PC-3 (cell line): ENCODE results near the gene SFI1. TPM values are rescaled to one million over a fixed set of nuclear protein-coding genes. Genes with fewer than 3 reads are reported as not detected.

ENCODE experiments used
- ATAC-seq: fragments of 200-7000 bp; cut with Tn5 transposase; 2 replicates; pipeline ENCODE4 v1.9.1; 2020; ENCODE audit warnings: mild to moderate bottlenecking, moderate library complexity
- BruUV-seq: library from RNA; stranded (reverse); fragments of 400-500 nt; replicated peaks from 2 replicates; lab custom pipeline; 2021; lab: Mats Ljungman, UMichigan
- CTCF ChIA-PET: fragments of 300-600 bp; sonication (Branson Sonifier 250); formaldehyde crosslinking; loops from one replicate; lab custom pipeline; 2022; ENCODE audit warnings: antibody characterized with exemption; lab: Charles Lee
- POLR2A ChIA-PET: fragments of 300-600 bp; sonication (Branson Sonifier 250); formaldehyde crosslinking; loops from one replicate; lab custom pipeline; 2022; ENCODE audit warnings: antibody characterized with exemption; ENCODE audit not compliant: unreplicated experiment; lab: Charles Lee
- DNase-seq: peaks from one replicate; pipeline ENCODE4 v3.0.0-alpha.2; 2015
- H2AFZ ChIP-seq: fragments of 300-600 bp; sonication (generic); 2 replicates; pipeline ENCODE4 v1.6.0; 2016; ENCODE audit warnings: antibody characterized with exemption, low read length
- H3F3A ChIP-seq: fragments of 300-600 bp; sonication (generic); one replicate; pipeline ENCODE4 v1.6.0; 2017; ENCODE audit warnings: antibody characterized with exemption, low read length, control low read depth, mild to moderate bottlenecking; ENCODE audit not compliant: unreplicated experiment
- H3K27ac ChIP-seq: fragments of 300-600 bp; sonication (generic); 2 replicates; pipeline ENCODE4 v1.5.1; 2016; ENCODE audit warnings: mild to moderate bottlenecking, low read length
- H3K27me3 ChIP-seq: fragments of 300-600 bp; sonication (generic); 2 replicates; pipeline ENCODE4 v1.6.1; 2016; ENCODE audit warnings: low read length, mixed read lengths
- H3K36me3 ChIP-seq: fragments of 300-600 bp; sonication (generic); 2 replicates; pipeline ENCODE4 v1.6.1; 2016; ENCODE audit warnings: low read depth, mixed run types, low read length, mixed read lengths
- H3K4me1 ChIP-seq: fragments of 300-600 bp; sonication (generic); 2 replicates; pipeline ENCODE4 v1.5.1; 2016; ENCODE audit warnings: low read length; ENCODE audit not compliant: insufficient read depth
- H3K4me2 ChIP-seq: fragments of 300-600 bp; sonication (generic); 2 replicates; pipeline ENCODE4 v1.6.0; 2016; ENCODE audit warnings: low read length
- H3K4me3 ChIP-seq: fragments of 300-600 bp; sonication (generic); 2 replicates; pipeline ENCODE4 v1.5.1; 2016; ENCODE audit warnings: mild to moderate bottlenecking, low read length, mixed read lengths
- H3K79me2 ChIP-seq: fragments of 300-600 bp; sonication (generic); 2 replicates; pipeline ENCODE4 v1.6.1; 2017; ENCODE audit warnings: low read length, mixed read lengths
- H3K9ac ChIP-seq: fragments of 300-600 bp; sonication (generic); 2 replicates; pipeline ENCODE4 v1.6.0; 2016; ENCODE audit warnings: mild to moderate bottlenecking, low read length
- H3K9me2 ChIP-seq: fragments of 300-600 bp; sonication (generic); replicated peaks from 2 replicates; pipeline ENCODE4 v1.6.1; 2016; ENCODE audit warnings: mixed run types, low read length, mixed read lengths
- H3K9me3 ChIP-seq: fragments of 300-600 bp; sonication (generic); 2 replicates; pipeline ENCODE4 v1.6.1; 2016; ENCODE audit warnings: low read length, mixed read lengths
- H4K20me1 ChIP-seq: fragments of 300-600 bp; sonication (generic); 2 replicates; pipeline ENCODE4 v1.6.1; 2016; ENCODE audit warnings: low read length, mixed read lengths
- EZH2 ChIP-seq: fragments of 300-600 bp; sonication (generic); IDR thresholded peaks from one replicate; pipeline ENCODE4 v1.6.1; 2017; ENCODE audit warnings: antibody characterized with exemption, mild to moderate bottlenecking, low read length; ENCODE audit not compliant: unreplicated experiment
- EZH2phosphoT487 ChIP-seq: fragments of 300-600 bp; sonication (generic); IDR thresholded peaks from 2 replicates; pipeline ENCODE4 v1.6.1; 2018; ENCODE audit warnings: mild to moderate bottlenecking, antibody characterized with exemption, low read length, borderline replicate concordance
- intact Hi-C: fragments of 100-400 bp; cut with micrococcal nuclease; formaldehyde crosslinking; loops from 2 replicates; pipeline ENCODE4 v1.9.0; 2023
- total RNA-seq: library from RNA; depleted of rRNA; stranded (reverse); fragments of >200 nt; gene quantifications from 2 replicates; pipeline ENCODE4 v1.2.3, GENCODE V29; 2014
- TF ChIP-seq, protein P1 (sequence below): fragments of 300-600 bp; sonication (generic); conservative IDR thresholded peaks from 2 replicates; pipeline ENCODE4 v1.5.1; 2017; ENCODE audit warnings: antibody characterized with exemption, low read depth, mild to moderate bottlenecking, low read length

SFI1 gene
- total RNA-seq, 1 experiment from 2014 or later: 22.5 TPM

DNA sequence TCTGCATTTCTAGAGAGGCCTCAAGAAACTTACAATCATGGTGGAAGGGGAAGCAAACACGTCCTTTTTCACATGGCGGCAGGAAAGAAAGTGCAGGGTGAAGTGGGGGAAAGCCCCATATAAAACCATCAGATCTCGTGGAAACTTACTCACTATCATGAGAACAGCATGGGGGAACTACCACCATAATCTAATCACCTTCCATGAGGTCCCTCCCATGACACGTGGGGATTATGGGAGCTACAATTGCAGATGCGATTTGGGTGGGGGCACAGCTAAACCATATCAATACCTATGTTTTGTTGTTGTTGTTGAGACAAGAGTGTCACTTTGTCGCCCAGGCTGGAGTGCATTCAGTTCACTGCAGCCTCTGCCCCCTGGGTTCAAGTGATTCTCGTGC lies 29.9 kb downstream of the SFI1 start:
- no TSS peak for BruUV-seq
- POLR2A ChIA-PET: no interaction called here
- DNase-seq: no peak

DNA sequence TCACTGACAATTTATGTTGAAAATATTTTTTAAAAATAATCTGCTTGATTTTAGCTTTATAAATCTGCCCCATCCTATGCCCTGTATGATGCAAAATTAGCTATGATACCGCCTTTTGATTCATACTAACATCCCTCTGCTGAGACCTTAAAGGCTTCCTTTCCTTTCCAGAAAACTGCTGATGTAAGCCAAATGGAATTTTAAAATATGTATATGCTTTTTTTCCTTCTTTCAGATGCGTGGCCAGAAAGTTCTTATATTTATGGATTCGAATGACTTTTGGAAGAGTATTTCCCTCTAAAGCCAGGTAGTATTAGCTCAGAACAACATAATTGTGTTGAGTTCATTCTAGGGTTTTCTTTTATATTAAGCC lies 34.5 kb downstream of the SFI1 start:
- CTCF ChIA-PET: no interaction called here
- POLR2A ChIA-PET: interaction anchor here (0.6 to 0.7 kb wide), 2 partner anchors 424 to 667 kb away, joined by 3 to 4 read pairs; partner anchors contain the start of gene SELENOM

More for the DNA sequence above, 29.9 kb downstream of the SFI1 start:
- Histone ChIP-seq H3K4me3 (no peak overlapping the region), H3K79me2 (no peaks in the 10 kb centered on the region), H3K36me3 (no peaks in the 10 kb centered on the region), H3K9me3 (no peaks in the 10 kb centered on the region), H3K9ac (no peak overlapping the region), H4K20me1 (no peaks in the 10 kb centered on the region), H2AFZ (no peak overlapping the region), H3K9me2 (no peaks in the 10 kb centered on the region), H3K4me2 (no peak overlapping the region), H3K4me1 (peaks cover 10% of the 10 kb centered on the region; the same call in 1 of the 2 replicates), H3F3A (peaks cover 5% of the 10 kb centered on the region), H3K27ac (no peak overlapping the region), H3K27me3 (no peaks in the 10 kb centered on the region)
- CTCF ChIA-PET: no interaction called here
- intact Hi-C loops: no loop called here
- ATAC-seq: no peak
- TF ChIP-seq EZH2: no peak
- TF ChIP-seq, protein P1, sequence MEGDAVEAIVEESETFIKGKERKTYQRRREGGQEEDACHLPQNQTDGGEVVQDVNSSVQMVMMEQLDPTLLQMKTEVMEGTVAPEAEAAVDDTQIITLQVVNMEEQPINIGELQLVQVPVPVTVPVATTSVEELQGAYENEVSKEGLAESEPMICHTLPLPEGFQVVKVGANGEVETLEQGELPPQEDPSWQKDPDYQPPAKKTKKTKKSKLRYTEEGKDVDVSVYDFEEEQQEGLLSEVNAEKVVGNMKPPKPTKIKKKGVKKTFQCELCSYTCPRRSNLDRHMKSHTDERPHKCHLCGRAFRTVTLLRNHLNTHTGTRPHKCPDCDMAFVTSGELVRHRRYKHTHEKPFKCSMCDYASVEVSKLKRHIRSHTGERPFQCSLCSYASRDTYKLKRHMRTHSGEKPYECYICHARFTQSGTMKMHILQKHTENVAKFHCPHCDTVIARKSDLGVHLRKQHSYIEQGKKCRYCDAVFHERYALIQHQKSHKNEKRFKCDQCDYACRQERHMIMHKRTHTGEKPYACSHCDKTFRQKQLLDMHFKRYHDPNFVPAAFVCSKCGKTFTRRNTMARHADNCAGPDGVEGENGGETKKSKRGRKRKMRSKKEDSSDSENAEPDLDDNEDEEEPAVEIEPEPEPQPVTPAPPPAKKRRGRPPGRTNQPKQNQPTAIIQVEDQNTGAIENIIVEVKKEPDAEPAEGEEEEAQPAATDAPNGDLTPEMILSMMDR: no peak
- TF ChIP-seq EZH2phosphoT487: no peak

DNA sequence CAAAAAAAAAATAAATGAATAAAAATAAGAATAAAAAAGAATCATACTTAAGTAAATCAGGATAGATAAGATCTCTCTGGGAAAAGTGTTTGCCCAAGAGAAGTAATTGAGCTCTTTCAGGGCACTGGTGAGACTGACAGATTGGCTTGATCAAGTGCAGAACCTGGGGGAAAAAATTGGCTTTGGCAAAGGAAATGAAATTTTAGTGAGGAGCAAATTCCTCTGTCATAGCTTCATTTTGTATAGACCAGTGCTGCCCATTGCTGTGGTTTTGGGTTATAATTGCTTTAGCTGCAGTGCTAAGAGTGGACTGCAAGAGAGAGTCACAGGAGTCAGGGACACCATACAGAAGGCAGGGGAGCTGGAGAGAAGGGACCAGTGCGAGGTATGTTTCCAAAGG lies 35.7 kb downstream of the SFI1 start:
- no peaks in the 10 kb centered on the region for H3K9me3 ChIP-seq
- no peak overlapping the region for H3K27ac ChIP-seq
- CTCF ChIA-PET: no interaction called here
- no peaks in the 10 kb centered on the region for H3K36me3 ChIP-seq
- H4K20me1 ChIP-seq: no peaks in the 10 kb centered on the region
- H2AFZ ChIP-seq: no peak overlapping the region
- no TSS peak for BruUV-seq
- no peak overlapping the region for H3K4me3 ChIP-seq
- no peak overlapping the region for H3K9ac ChIP-seq
- DNase-seq (no peak), ATAC-seq (no peak)
- no peaks in the 10 kb centered on the region for H3K79me2 ChIP-seq
- H3K9me2 ChIP-seq: no peaks in the 10 kb centered on the region
- H3K4me1 ChIP-seq: peaks cover 11% of the 10 kb centered on the region; the same call in 1 of the 2 replicates
- intact Hi-C loops: no loop called here
- H3K27me3 ChIP-seq: no peaks in the 10 kb centered on the region
- POLR2A ChIA-PET: no interaction called here
- H3K4me2 ChIP-seq: no peak overlapping the region
- TF ChIP-seq EZH2 (no peak), EZH2phosphoT487 (no peak)
- TF ChIP-seq, protein P1: no peak
- H3F3A ChIP-seq: peaks cover 5% of the 10 kb centered on the region

More for the DNA sequence above, 34.5 kb downstream of the SFI1 start:
- Histone ChIP-seq H3K79me2 (no peaks in the 10 kb centered on the region), H3K9me3 (no peaks in the 10 kb centered on the region), H3K36me3 (no peaks in the 10 kb centered on the region), H2AFZ (0 out of 2 replicates have a peak overlapping the region, but pooled peaks have one; percentile 45), H3K4me3 (no peak overlapping the region; the same call in 1 of the 2 replicates), H3K27ac (peak overlapping the region; percentile 31), H4K20me1 (no peaks in the 10 kb centered on the region), H3K27me3 (no peaks in the 10 kb centered on the region), H3K4me1 (peaks cover 11% of the 10 kb centered on the region; the same call in 1 of the 2 replicates), H3F3A (peaks cover 5% of the 10 kb centered on the region), H3K9me2 (no peaks in the 10 kb centered on the region), H3K4me2 (peak overlapping the region; percentile 27; the same call in 1 of the 2 replicates), H3K9ac (no peak overlapping the region)
- no TSS peak for BruUV-seq
- intact Hi-C loops: no loop called here
- TF ChIP-seq, protein P1: no peak
- TF ChIP-seq EZH2: no peak
- no peak for TF ChIP-seq EZH2phosphoT487
- DNase-seq (peak; percentile 22), ATAC-seq (peak; percentile 59)
